ENCODE results near the gene FOXJ1. TPM values are rescaled to one million over a fixed set of nuclear protein-coding genes. Genes with fewer than 3 reads are reported as not detected.

Gene FOXJ1
- total and polyA plus RNA-seq, 2 of the 13 experiments (the other 11 are each of a cell fraction or from before 2014, with no cell fraction given), result 0.98 to 1.6 TPM

DNA sequence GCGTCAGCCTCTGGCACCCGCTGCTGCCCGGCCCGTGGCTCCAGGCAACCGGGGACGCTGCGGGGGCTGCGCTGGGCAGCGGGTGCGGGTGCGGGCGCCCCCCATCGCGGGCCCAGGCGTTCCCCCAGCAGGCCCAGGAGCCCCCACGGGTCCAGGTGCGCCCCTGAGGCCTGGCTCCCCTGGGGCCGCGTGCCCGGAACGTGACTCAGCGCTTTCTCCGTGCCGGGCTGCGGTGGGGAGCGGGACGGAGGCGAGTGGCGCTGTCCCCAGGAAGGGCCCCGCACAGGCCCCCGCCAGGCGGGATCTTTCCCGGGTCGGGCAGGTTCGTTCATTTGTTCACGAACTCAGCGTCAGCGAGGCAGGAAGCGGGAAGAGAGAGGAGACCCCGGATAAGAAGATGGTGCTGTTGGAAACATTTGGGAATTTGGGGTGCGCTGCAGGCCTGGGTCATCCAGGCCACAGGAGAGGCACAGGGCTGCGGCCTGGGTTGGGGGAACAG lies 19.1 kb downstream of the FOXJ1 start (continued):
- TF ChIP-seq, protein P1, sequence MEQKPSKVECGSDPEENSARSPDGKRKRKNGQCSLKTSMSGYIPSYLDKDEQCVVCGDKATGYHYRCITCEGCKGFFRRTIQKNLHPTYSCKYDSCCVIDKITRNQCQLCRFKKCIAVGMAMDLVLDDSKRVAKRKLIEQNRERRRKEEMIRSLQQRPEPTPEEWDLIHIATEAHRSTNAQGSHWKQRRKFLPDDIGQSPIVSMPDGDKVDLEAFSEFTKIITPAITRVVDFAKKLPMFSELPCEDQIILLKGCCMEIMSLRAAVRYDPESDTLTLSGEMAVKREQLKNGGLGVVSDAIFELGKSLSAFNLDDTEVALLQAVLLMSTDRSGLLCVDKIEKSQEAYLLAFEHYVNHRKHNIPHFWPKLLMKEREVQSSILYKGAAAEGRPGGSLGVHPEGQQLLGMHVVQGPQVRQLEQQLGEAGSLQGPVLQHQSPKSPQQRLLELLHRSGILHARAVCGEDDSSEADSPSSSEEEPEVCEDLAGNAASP (CRISPR knock-in tag; IDR thresholded peaks at IDR 0.05; ENCODE audit: borderline replicate concordance), result no peak
- TF ChIP-seq, protein P2, sequence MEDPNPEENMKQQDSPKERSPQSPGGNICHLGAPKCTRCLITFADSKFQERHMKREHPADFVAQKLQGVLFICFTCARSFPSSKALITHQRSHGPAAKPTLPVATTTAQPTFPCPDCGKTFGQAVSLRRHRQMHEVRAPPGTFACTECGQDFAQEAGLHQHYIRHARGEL (CRISPR knock-in tag; IDR thresholded peaks at IDR 0.05), result no peak
- TF ChIP-seq SATB2 (CRISPR knock-in tag; IDR thresholded peaks at IDR 0.05) (no peak), SCMH1 (CRISPR knock-in tag; IDR thresholded peaks at IDR 0.05; ENCODE audit: borderline replicate concordance) (no peak), ZNF883 (CRISPR knock-in tag; IDR thresholded peaks at IDR 0.05; ENCODE audit: not compliant biosample characterization) (no peak)
- TF ChIP-seq, protein P3, sequence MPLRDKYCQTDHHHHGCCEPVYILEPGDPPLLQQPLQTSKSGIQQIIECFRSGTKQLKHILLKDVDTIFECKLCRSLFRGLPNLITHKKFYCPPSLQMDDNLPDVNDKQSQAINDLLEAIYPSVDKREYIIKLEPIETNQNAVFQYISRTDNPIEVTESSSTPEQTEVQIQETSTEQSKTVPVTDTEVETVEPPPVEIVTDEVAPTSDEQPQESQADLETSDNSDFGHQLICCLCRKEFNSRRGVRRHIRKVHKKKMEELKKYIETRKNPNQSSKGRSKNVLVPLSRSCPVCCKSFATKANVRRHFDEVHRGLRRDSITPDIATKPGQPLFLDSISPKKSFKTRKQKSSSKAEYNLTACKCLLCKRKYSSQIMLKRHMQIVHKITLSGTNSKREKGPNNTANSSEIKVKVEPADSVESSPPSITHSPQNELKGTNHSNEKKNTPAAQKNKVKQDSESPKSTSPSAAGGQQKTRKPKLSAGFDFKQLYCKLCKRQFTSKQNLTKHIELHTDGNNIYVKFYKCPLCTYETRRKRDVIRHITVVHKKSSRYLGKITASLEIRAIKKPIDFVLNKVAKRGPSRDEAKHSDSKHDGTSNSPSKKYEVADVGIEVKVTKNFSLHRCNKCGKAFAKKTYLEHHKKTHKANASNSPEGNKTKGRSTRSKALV (CRISPR knock-in tag; IDR thresholded peaks at IDR 0.05), result no peak
- TF ChIP-seq, protein P4, sequence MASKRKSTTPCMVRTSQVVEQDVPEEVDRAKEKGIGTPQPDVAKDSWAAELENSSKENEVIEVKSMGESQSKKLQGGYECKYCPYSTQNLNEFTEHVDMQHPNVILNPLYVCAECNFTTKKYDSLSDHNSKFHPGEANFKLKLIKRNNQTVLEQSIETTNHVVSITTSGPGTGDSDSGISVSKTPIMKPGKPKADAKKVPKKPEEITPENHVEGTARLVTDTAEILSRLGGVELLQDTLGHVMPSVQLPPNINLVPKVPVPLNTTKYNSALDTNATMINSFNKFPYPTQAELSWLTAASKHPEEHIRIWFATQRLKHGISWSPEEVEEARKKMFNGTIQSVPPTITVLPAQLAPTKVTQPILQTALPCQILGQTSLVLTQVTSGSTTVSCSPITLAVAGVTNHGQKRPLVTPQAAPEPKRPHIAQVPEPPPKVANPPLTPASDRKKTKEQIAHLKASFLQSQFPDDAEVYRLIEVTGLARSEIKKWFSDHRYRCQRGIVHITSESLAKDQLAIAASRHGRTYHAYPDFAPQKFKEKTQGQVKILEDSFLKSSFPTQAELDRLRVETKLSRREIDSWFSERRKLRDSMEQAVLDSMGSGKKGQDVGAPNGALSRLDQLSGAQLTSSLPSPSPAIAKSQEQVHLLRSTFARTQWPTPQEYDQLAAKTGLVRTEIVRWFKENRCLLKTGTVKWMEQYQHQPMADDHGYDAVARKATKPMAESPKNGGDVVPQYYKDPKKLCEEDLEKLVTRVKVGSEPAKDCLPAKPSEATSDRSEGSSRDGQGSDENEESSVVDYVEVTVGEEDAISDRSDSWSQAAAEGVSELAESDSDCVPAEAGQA (IDR thresholded peaks at IDR 0.05; ENCODE audit: low read depth), result 0 out of 2 replicates have a peak, but pooled peaks have one; percentile 11
- TF ChIP-seq, protein P4 (CRISPR knock-in tag; IDR thresholded peaks at IDR 0.05; ENCODE audit: borderline replicate concordance), result no peak
